Heart left ventricle (tissue), 16 donors: ENCODE measurements around the gene AASS. TPM values are rescaled to one million over a fixed set of nuclear protein-coding genes. Genes with fewer than 3 reads are reported as not detected.

Source experiments
- ATAC-seq, 4 donors: fragments of 200-7000 bp; cut with Tn5 transposase; one replicate each; pipeline ENCODE4 v1.9.1; 2020 to 2022; ENCODE audit warnings: moderate library complexity in 4 of 4, mild to moderate bottlenecking in 3 of 4, moderate number of reproducible peaks in 1 of 4
- DNase-seq, 5 donors: peaks; one replicate each; pipeline ENCODE4 v3.0.0-alpha.2; 2020
- H3K27ac ChIP-seq, 12 donors: fragments of 200-600 bp; sonication (generic) in 4 of 12; one replicate each; pipeline versions ENCODE4 v1.5.0 to v1.8.0; 2016 to 2022; ENCODE audit warnings: mild to moderate bottlenecking in 2 of 12
- H3K27me3 ChIP-seq, 9 donors: fragments of 200-600 bp; sonication (generic) in 2 of 9; one replicate each; pipeline versions ENCODE4 v1.5.1 to v1.8.0; 2016 to 2022; ENCODE audit warnings: mild to moderate bottlenecking in 3 of 9
- H3K36me3 ChIP-seq, 9 donors: fragments of 200-600 bp; sonication (generic) in 2 of 9; one replicate each; pipeline versions ENCODE4 v1.5.0 to v1.8.0; 2018 to 2022; ENCODE audit warnings: mild to moderate bottlenecking in 2 of 9
- H3K4me1 ChIP-seq, 12 donors: fragments of 200-600 bp; sonication (generic) in 4 of 12; one replicate each; pipeline versions ENCODE4 v1.5.0 to v1.8.0; 2016 to 2022; ENCODE audit warnings: mild to moderate bottlenecking in 3 of 12
- H3K4me3 ChIP-seq, 12 donors: fragments of 200-600 bp; sonication (generic) in 4 of 12; one replicate each; pipeline versions ENCODE4 v1.5.0 to v1.8.0; 2017 to 2022; ENCODE audit warnings: mild to moderate bottlenecking in 9 of 12, moderate library complexity in 4 of 12
- H3K9me3 ChIP-seq, 12 donors: fragments of 200-600 bp; sonication (generic) in 4 of 12; one replicate each; pipeline versions ENCODE4 v1.5.0 to v1.8.0; 2016 to 2022; ENCODE audit warnings: mild to moderate bottlenecking in 1 of 12
- POLR2A ChIP-seq, 2 donors: fragments of 450-650 bp; IDR thresholded peaks; one replicate each; pipeline ENCODE4 v1.6.1; 2017; ENCODE audit warnings: antibody characterized with exemption in 2 of 2, mild to moderate bottlenecking in 2 of 2, moderate library complexity in 2 of 2
- WGBS, 4 donors: extraction: QIAGEN DNeasy Blood & Tissue Kit in 2 of 4; methylation state at CpG; one replicate each; pipeline versions ENCODE4 v1.1.5 to v1.1.7; 2013 to 2018; 5-methylcytosine and 5-hydroxymethylcytosine counted together
- intact Hi-C, 10 donors: fragments of 100-400 bp; cut with DNase I; formaldehyde crosslinking; loops; one replicate each; pipeline versions ENCODE4 v1.11.1 to v1.14.2; 2022
- polyA plus RNA-seq, 2 donors: library from polyadenylated mRNA; stranded (reverse); fragments of 200-250 nt; gene quantifications; one replicate each; pipeline ENCODE4 v1.2.3, GENCODE V29; 2013
- total RNA-seq, 9 donors: library from RNA; depleted of rRNA in 2 of 9; stranded (reverse); fragments of >200 nt in 2 of 9; fragmentation: NEBNext Ultra II Directional in 3 of 9; extraction: Animal tissue kit (Norgen Biotek cat#: 25700) in 3 of 9; gene quantifications; one replicate each; pipeline versions ENCODE4 v1.1.0 to v1.2.4, GENCODE V29; 2016 to 2023
- TF ChIP-seq, protein P1 (sequence below), 12 donors: fragments of 200-600 bp; sonication (generic) in 4 of 12; IDR thresholded peaks; one replicate each; pipeline versions ENCODE4 v1.5.0 to v1.8.0; 2018 to 2022; ENCODE audit warnings: antibody characterized with exemption in 12 of 12, mild to moderate bottlenecking in 5 of 12
- donor health status: ischemic (EF 13 %, LVEDD 7.1; RV severe dilation, severe dysfunction).
- donor health status: healthy with polysubstance abuse.
- donor health status: DM: no; HTN: yes; CAD: no.
- donor health status: DM: no; HTN: no; CAD: no.
- donor health status: ischemic (EF 25% LVEDD 6.9; RV normal size, moderate dysfunction).
- donor health status: ischemic (EF 25% LVEDD 5.7; RV mildly dilated, moderate dysfunction).
- donor health status: healthy.
- donor health status: DM: yes; HTN: yes; CAD: no.
- donor health status: ischemic (EF 35%, LVEDD 5.7; RV mildly dilated, moderate dysfunction).
- donor health status: nonischemic (EF 11% LVEDD 7.7; RV severe dilation, severe dysfunction).
- donor health status: DM: yes; HTN: yes; CAD: no.
- donor health status: PGD.
- donor health status: ischemic (EF 29% LVEDD 5.4; RV normal size, mild dysfunction).
- donor health status: nonischemic (EF 23%, LVEDD 6.1; RV moderate dilation, normal function).

The AASS gene
- total and polyA plus RNA-seq, 11 donors, result 10.3 to 90.1 (median 32.2) TPM

DNA sequence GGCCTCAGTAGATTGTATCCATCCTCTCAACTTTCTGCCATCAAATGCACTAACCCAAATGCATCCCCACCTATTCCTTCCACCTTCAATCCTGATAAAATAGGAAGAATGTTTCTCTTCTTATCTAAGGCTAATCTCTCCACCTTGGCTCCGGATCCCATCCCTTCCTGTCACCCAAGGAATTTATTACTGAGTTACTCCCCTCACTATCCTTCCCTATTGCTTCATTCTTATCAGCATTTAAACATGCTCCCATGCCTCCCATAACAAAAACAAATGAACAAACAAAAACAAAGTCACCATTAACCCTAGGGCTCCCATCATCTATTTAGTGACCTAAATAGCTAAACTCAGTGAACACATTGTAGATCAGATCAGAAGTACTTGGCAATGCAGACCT is 25.3 kb downstream of the AASS start:
- H3K36me3 ChIP-seq, result peaks cover 0 to 82% (median 50%) of the 10 kb centered on the region in 9 donors
- intact Hi-C loops, result no loop called here
- TF ChIP-seq POLR2A (IDR thresholded peaks at IDR 0.05), result no peak
- TF ChIP-seq, protein P1, sequence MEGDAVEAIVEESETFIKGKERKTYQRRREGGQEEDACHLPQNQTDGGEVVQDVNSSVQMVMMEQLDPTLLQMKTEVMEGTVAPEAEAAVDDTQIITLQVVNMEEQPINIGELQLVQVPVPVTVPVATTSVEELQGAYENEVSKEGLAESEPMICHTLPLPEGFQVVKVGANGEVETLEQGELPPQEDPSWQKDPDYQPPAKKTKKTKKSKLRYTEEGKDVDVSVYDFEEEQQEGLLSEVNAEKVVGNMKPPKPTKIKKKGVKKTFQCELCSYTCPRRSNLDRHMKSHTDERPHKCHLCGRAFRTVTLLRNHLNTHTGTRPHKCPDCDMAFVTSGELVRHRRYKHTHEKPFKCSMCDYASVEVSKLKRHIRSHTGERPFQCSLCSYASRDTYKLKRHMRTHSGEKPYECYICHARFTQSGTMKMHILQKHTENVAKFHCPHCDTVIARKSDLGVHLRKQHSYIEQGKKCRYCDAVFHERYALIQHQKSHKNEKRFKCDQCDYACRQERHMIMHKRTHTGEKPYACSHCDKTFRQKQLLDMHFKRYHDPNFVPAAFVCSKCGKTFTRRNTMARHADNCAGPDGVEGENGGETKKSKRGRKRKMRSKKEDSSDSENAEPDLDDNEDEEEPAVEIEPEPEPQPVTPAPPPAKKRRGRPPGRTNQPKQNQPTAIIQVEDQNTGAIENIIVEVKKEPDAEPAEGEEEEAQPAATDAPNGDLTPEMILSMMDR (IDR thresholded peaks at IDR 0.05), result no peak
- H3K9me3 ChIP-seq, result no peaks in the 10 kb centered on the region
- ATAC-seq (no peak), DNase-seq (no peak)
- H3K27me3 ChIP-seq, result no peaks in the 10 kb centered on the region
- WGBS, 4 donors, result 16 to 63% (median 45%) methylated on average over 1 of the region's 1 CpG
- no peak overlapping the region for H3K27ac ChIP-seq
- no peaks in the 10 kb centered on the region for H3K4me1 ChIP-seq
- H3K4me3 ChIP-seq, result no peak overlapping the region

DNA sequence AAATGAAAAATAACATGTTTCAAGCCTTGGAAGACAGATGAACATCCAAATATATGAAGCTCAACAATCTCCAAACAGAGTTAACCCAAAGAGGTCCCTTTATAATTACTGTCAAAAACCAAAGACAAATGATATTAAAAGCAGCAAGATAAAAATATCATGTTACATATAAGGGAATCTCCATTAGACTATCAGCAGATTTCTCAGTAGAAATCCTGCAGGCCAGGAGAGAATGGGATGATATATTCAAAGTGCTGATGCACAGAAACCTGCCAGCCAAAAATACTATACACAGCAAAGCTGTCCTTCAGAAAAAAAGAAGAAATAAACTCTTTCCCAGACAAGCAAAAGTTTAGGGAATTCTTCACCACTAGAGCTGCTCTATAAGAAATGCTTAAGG is 41.0 kb downstream of the AASS start:
- no peak overlapping the region for H3K4me3 ChIP-seq
- no peak for TF ChIP-seq POLR2A (IDR thresholded peaks at IDR 0.05)
- TF ChIP-seq, protein P1 (IDR thresholded peaks at IDR 0.05), result no peak
- H3K36me3 ChIP-seq, result peaks cover 0 to 75% (median 30%) of the 10 kb centered on the region in 9 donors
- no peaks in the 10 kb centered on the region for H3K27me3 ChIP-seq
- peaks cover 0 to 58% (median 18%) of the 10 kb centered on the region in 12 donors for H3K9me3 ChIP-seq
- no peaks in the 10 kb centered on the region for H3K4me1 ChIP-seq
- DNase-seq, result no peak
- ATAC-seq, result no peak
- no peak overlapping the region for H3K27ac ChIP-seq
- intact Hi-C loops, result no loop called here

DNA sequence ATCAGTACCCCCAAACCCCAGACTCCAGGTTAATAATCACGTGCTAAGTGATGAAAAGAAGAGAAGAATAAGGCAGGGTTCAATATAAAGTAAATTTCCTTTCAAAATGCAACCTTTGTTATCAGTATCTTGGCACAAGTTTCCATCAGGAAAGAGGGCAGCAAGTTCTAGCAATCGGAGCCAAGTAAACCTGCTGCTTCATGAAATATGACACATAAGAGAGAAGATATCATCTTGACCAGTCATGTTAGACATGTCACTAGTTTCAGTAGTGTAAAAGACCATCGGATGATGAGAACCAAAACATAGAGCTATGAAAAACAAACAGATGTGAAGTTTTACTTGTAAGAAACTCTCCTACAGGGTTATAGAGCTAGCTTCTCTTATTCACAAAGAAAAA is 44.0 kb downstream of the AASS start:
- Histone ChIP-seq H3K36me3 (peaks cover 0 to 63% (median 29%) of the 10 kb centered on the region in 9 donors), H3K27ac (no peak overlapping the region), H3K9me3 (peaks cover 0 to 31% (median 18%) of the 10 kb centered on the region in 12 donors), H3K4me1 (no peaks in the 10 kb centered on the region), H3K4me3 (no peak overlapping the region), H3K27me3 (no peaks in the 10 kb centered on the region)
- intact Hi-C loops, result no loop called here
- WGBS, 4 donors, result 72 to 77% (median 74%) methylated on average over 3 of the region's 3 CpGs
- no peak for TF ChIP-seq POLR2A (IDR thresholded peaks at IDR 0.05)
- TF ChIP-seq, protein P1 (IDR thresholded peaks at IDR 0.05), result no peak
- no peak for DNase-seq
- no peak for ATAC-seq

- ATAC-seq (no peak), DNase-seq (no peak)
- no peaks in the 10 kb centered on the region for H3K27me3 ChIP-seq
- WGBS, 4 donors, result 71 to 85% (median 78%) methylated on average over 4 of the region's 4 CpGs
- H3K9me3 ChIP-seq, result no peaks in the 10 kb centered on the region
- intact Hi-C loops, result loop anchor here in 7 of 10 donors (10.0 kb wide), 3 partner anchors 49 to 439 kb away; partner anchors contain the start of gene AASS (in 1 of the 7)
- H3K27ac ChIP-seq, result no peak overlapping the region
- H3K36me3 ChIP-seq, result peaks cover 0 to 55% (median 19%) of the 10 kb centered on the region in 9 donors
- no peaks in the 10 kb centered on the region for H3K4me1 ChIP-seq
- no peak for TF ChIP-seq POLR2A (IDR thresholded peaks at IDR 0.05)
- TF ChIP-seq, protein P1 (IDR thresholded peaks at IDR 0.05), result no peak
- H3K4me3 ChIP-seq, result no peak overlapping the region
Observed at GRCh38 chr7:122095642-122096041, 48.4 kb downstream of the AASS start.
